ENCODE measurements around the gene CAMSAP1. TPM values are rescaled to one million over a fixed set of nuclear protein-coding genes. Genes with fewer than 3 reads are reported as not detected.

CAMSAP1 gene
- total RNA-seq, 1 experiment from 2014 or later: 52.7 TPM

- no peaks in the 10 kb centered on the region for H3K9me3 ChIP-seq (ENCODE audit: control insufficient read depth, low read depth, low read length)
- H4K91ac ChIP-seq (ENCODE audit: insufficient read length, low read depth, low read length): no peak overlapping the region
- H3T11ph ChIP-seq (ENCODE audit: low read length): no peak overlapping the region
- H3K23ac ChIP-seq (ENCODE audit: insufficient read length, low read depth, low read length): no peak overlapping the region
- H3K27me3 ChIP-seq (ENCODE audit: insufficient read depth, low read length): no peaks in the 10 kb centered on the region
- no peak overlapping the region; the same call in 1 of the 2 replicates for H3K14ac ChIP-seq (ENCODE audit: insufficient read depth, low read length)
- no peaks in the 10 kb centered on the region for H3K36me3 Mint-ChIP-seq (ENCODE audit: insufficient read depth in 1 of 3, low read depth in 3 of 3)
- H3K27ac Mint-ChIP-seq: 0 out of 7 replicates have a peak overlapping the region, but pooled peaks of 1 of the 3 experiments have one; percentile 22
- WGBS (ENCODE audit: extremely low coverage, insufficient read length, low lambda C conversion rate): no CpG with 5 or more reads among the region's 15 CpGs
- H2AK5ac ChIP-seq (ENCODE audit: insufficient read length, low read length): no peak overlapping the region
- no peaks in the 10 kb centered on the region for H3K4me1 ChIP-seq (ENCODE audit: insufficient read depth, low read length)
- H3K27ac ChIP-seq (ENCODE audit: insufficient read length, low read depth, low read length): no peak overlapping the region
- no peaks in the 10 kb centered on the region for H3K23me2 ChIP-seq (ENCODE audit: insufficient read length, low read depth, low read length, poor library complexity, severe bottlenecking)
- H2AFZ ChIP-seq (ENCODE audit: low read length): no peak overlapping the region
- no peak overlapping the region for H2BK5ac ChIP-seq (ENCODE audit: insufficient read length, low read length)
- no peak overlapping the region for H3K56ac ChIP-seq (ENCODE audit: insufficient read length, low read depth, low read length)
- no peak overlapping the region for H3K4ac ChIP-seq (ENCODE audit: low read depth, low read length)
- H3K4me2 ChIP-seq (ENCODE audit: insufficient read depth, insufficient read length, low read length): no peak overlapping the region
- H3K79me1 ChIP-seq (ENCODE audit: insufficient read depth, low read depth, low read length, poor library complexity, severe bottlenecking): no peaks in the 10 kb centered on the region
- H4K8ac ChIP-seq (replicated peaks; ENCODE audit: insufficient read length, low read depth, low read length): no peak overlapping the region
- H3K4me3 Mint-ChIP-seq: no peak overlapping the region; a peak in 1 of 5 replicates
- H2BK12ac ChIP-seq (ENCODE audit: insufficient read length, low read depth, low read length): no peak overlapping the region
- no peaks in the 10 kb centered on the region for H3K79me2 ChIP-seq (ENCODE audit: insufficient read depth, low read length)
- H3K4me1 Mint-ChIP-seq: peaks cover 3 to 9% of the 10 kb centered on the region in 2 experiments; a peak in 3 of 4 replicates
- no peaks in the 10 kb centered on the region; the same call in 1 of the 2 replicates for H3K27me3 Mint-ChIP-seq (ENCODE audit: low read depth)
- no peaks in the 10 kb centered on the region for H3K9me3 Mint-ChIP-seq
- H3K18ac ChIP-seq (ENCODE audit: insufficient read length, low read depth, low read length): no peak overlapping the region
- no peak overlapping the region for H2BK120ac ChIP-seq (ENCODE audit: low read depth, low read length, poor library complexity, severe bottlenecking)
- no peak overlapping the region for H2BK20ac ChIP-seq (ENCODE audit: low read depth, low read length, poor library complexity, severe bottlenecking)
- no peak overlapping the region for H3K9ac ChIP-seq (ENCODE audit: extremely low read depth, insufficient read length, low read length)
- no peak for DNase-seq
- TF ChIP-seq CTCF (conservative IDR thresholded peaks at IDR 0.05): no peak
- H2BK15ac ChIP-seq (ENCODE audit: low read depth, low read length): no peak overlapping the region
- no peaks in the 10 kb centered on the region for H4K20me1 ChIP-seq (ENCODE audit: control insufficient read depth, insufficient read depth, insufficient read length)
- H4K5ac ChIP-seq (ENCODE audit: insufficient read length, low read depth, low read length): no peak overlapping the region
Measured at GRCh38 chr9:135794361-135794885, 112.9 kb downstream of the CAMSAP1 start.

Measured in H9 (cell line).